T-cell (primary cell): Measurements from ENCODE around the gene SH2D2A. TPM values are rescaled to one million over a fixed set of nuclear protein-coding genes. Genes with fewer than 3 reads are reported as not detected.

Experiments
- ATAC-seq, 4 experiments: fragments of 200-7000 bp in 3 of 4; fragments of 150-1000 bp in 1 of 4; cut with Tn5 transposase; replicated peaks in 1 of 4; 1 replicate in 3 of 4; 2 replicates in 1 of 4; pipeline ENCODE4 v1.10.0; 2021; ENCODE audit warnings: moderate library complexity in 3 of 4, mild to moderate bottlenecking in 2 of 4, moderate number of reproducible peaks in 1 of 4
- CTCF ChIA-PET, 2 donors: fragments of 300-600 bp; sonication (Branson Sonifier 250); formaldehyde crosslinking; loops; one replicate each; lab custom pipeline; 2022; ENCODE audit warnings: antibody characterized with exemption in 2 of 2; lab: Charles Lee
- POLR2A ChIA-PET, 2 donors: fragments of 300-600 bp; sonication (Branson Sonifier 250); formaldehyde crosslinking; loops; one replicate each; lab custom pipeline; 2022; ENCODE audit warnings: antibody characterized with exemption in 2 of 2; lab: Charles Lee
- DNase-seq, 35 experiments: peaks; one replicate each; pipeline versions ENCODE4 v3.0.0 to v3.0.0-alpha.2; 2013 to 2023
- H3K27ac ChIP-seq: one replicate; pipeline ENCODE4 v1.5.1; 2013; ENCODE audit warnings: low read length
- H3K27me3 ChIP-seq, 2 experiments: replicated peaks in 1 of 2; 1 replicate in 1 of 2; 2 replicates in 1 of 2; pipeline versions ENCODE4 v1.6.1 to v1.7.0; 2013; ENCODE audit warnings: low read length in 1 of 2, mixed read lengths in 1 of 2; ENCODE audit not compliant: control insufficient read depth in 2 of 2, insufficient read depth in 2 of 2; ENCODE audit errors: extremely low read depth in 1 of 2
- H3K36me3 ChIP-seq, 2 donors: 1 replicate in 1 of 2; 2 replicates in 1 of 2; pipeline versions ENCODE4 v1.6.1 to v1.7.0; 2013; ENCODE audit warnings: low read length in 1 of 2; ENCODE audit not compliant: control insufficient read depth in 2 of 2, insufficient read depth in 1 of 2; ENCODE audit errors: extremely low read depth in 1 of 2
- H3K4me1 ChIP-seq, 2 experiments: 1 replicate in 1 of 2; 2 replicates in 1 of 2; pipeline versions ENCODE4 v1.6.1 to v1.7.0; 2013; ENCODE audit warnings: low read length in 2 of 2, mixed read lengths in 1 of 2; ENCODE audit not compliant: insufficient read depth in 2 of 2, control insufficient read depth in 1 of 2; ENCODE audit errors: extremely low read depth in 1 of 2
- H3K4me3 ChIP-seq, 2 donors: 1 replicate in 1 of 2; 2 replicates in 1 of 2; pipeline versions ENCODE4 v1.5.1 to v1.7.0; 2013; ENCODE audit warnings: mild to moderate bottlenecking in 2 of 2, low read length in 1 of 2, moderate library complexity in 1 of 2; ENCODE audit not compliant: control insufficient read depth in 1 of 2; ENCODE audit errors: extremely low read depth in 1 of 2
- H3K9me3 ChIP-seq: 2 replicates; pipeline ENCODE4 v1.7.0; 2013
- H3K27ac Mint-ChIP-seq, 2 donors: one replicate each; pipeline ENCODE4 v1.8.0; 2020 to 2021; ENCODE audit warnings: mild to moderate bottlenecking in 2 of 2, mixed read lengths in 2 of 2
- H3K27me3 Mint-ChIP-seq, 2 donors: one replicate each; pipeline ENCODE4 v1.8.0; 2021 to 2022; ENCODE audit warnings: mixed read lengths in 2 of 2
- H3K36me3 Mint-ChIP-seq: one replicate; pipeline ENCODE4 v1.8.0; 2021; ENCODE audit warnings: mixed read lengths
- H3K4me1 Mint-ChIP-seq, 3 donors: one replicate each; pipeline ENCODE4 v1.8.0; 2020 to 2022; ENCODE audit warnings: mixed read lengths in 3 of 3, mild to moderate bottlenecking in 1 of 3
- H3K4me3 Mint-ChIP-seq, 3 donors: one replicate each; pipeline ENCODE4 v1.8.0; 2020 to 2022; ENCODE audit warnings: mild to moderate bottlenecking in 3 of 3, mixed read lengths in 3 of 3, moderate library complexity in 3 of 3
- H3K9me3 Mint-ChIP-seq, 3 donors: one replicate each; pipeline ENCODE4 v1.8.0; 2020 to 2022; ENCODE audit warnings: mixed read lengths in 3 of 3
- WGBS: methylation state at CpG from one replicate; pipeline ENCODE4 v1.1.5; 2013; ENCODE audit warnings: missing lambda C conversion rate; ENCODE audit not compliant: insufficient coverage; 5-methylcytosine and 5-hydroxymethylcytosine counted together
- total RNA-seq, 35 experiments: library from RNA in 6 of 35; stranded (reverse) in 6 of 35; fragments of 120-200 nt in 1 of 35; gene quantifications; one replicate each; pipeline versions ENCODE4 v1.2.1 to v1.2.4 and lab custom pipeline; 2013 to 2026

SH2D2A gene
- total RNA-seq, 5 donors from 2014 or later (not counting 1 experiment from before 2014, with no cell fraction given), result 42.8 to 110 (median 66.8) TPM

- DNase-seq (no peak), ATAC-seq (no peak)
- peaks cover 0 to 39% of the 10 kb centered on the region in 2 experiments for H3K4me1 ChIP-seq
- H3K36me3 ChIP-seq, result peaks cover 7 to 36% of the 10 kb centered on the region in 2 donors
- H3K27me3 ChIP-seq, result no peaks in the 10 kb centered on the region
- Mint-ChIP-seq H3K36me3 (peaks cover 23% of the 10 kb centered on the region), H3K9me3 (no peaks in the 10 kb centered on the region), H3K4me1 (peaks cover 25 to 46% (median 35%) of the 10 kb centered on the region in 3 donors), H3K27ac (peak overlapping the region; percentile 65 to 74), H3K27me3 (no peaks in the 10 kb centered on the region), H3K4me3 (no peak overlapping the region)
- ChIA-PET POLR2A (no interaction called here), CTCF (no interaction called here)
- no CpG with 5 or more reads among the region's 3 CpGs for WGBS
- H3K27ac ChIP-seq, result no peak overlapping the region
- H3K4me3 ChIP-seq, result no peak overlapping the region
- H3K9me3 ChIP-seq, result no peaks in the 10 kb centered on the region
Observed at GRCh38 chr1:156805766-156806511, 10.7 kb downstream of the SH2D2A start.

GRCh38 chr1:156804572-156805243 is 11.9 kb downstream of the SH2D2A start:
- H3K4me3 Mint-ChIP-seq, result no peak overlapping the region
- no peaks in the 10 kb centered on the region for H3K9me3 ChIP-seq
- no peaks in the 10 kb centered on the region for H3K27me3 ChIP-seq
- H3K4me1 ChIP-seq, result peaks cover 0 to 38% of the 10 kb centered on the region in 2 experiments
- 75% methylated on average over 5 of the region's 6 CpGs for WGBS
- H3K9me3 Mint-ChIP-seq, result no peaks in the 10 kb centered on the region
- no peak overlapping the region for H3K27ac ChIP-seq
- ChIA-PET CTCF (no interaction called here), POLR2A (interaction anchor here in 1 of 2 donors (0.6 kb wide), 2 partner anchors 30 to 1469 kb away, joined by 3 to 5 read pairs; no protein-coding TSS in a partner anchor)
- no peak for DNase-seq
- peaks cover 25 to 51% (median 39%) of the 10 kb centered on the region in 3 donors for H3K4me1 Mint-ChIP-seq
- H3K4me3 ChIP-seq, result no peak overlapping the region
- peaks cover 29% of the 10 kb centered on the region for H3K36me3 Mint-ChIP-seq
- peak in 1 of 4 experiments; percentile 11 for ATAC-seq
- H3K36me3 ChIP-seq, result peaks cover 6 to 40% of the 10 kb centered on the region in 2 donors
- peak overlapping the region; percentile 54 to 68 for H3K27ac Mint-ChIP-seq
- no peaks in the 10 kb centered on the region for H3K27me3 Mint-ChIP-seq

- no peak overlapping the region for H3K4me3 ChIP-seq
- ChIA-PET CTCF (no interaction called here), POLR2A (no interaction called here)
- Mint-ChIP-seq H3K4me3 (no peak overlapping the region), H3K9me3 (no peaks in the 10 kb centered on the region), H3K27me3 (no peaks in the 10 kb centered on the region), H3K36me3 (peaks cover 28% of the 10 kb centered on the region), H3K4me1 (peaks cover 25 to 47% (median 37%) of the 10 kb centered on the region in 3 donors), H3K27ac (peak overlapping the region; percentile 54 to 68)
- 95% methylated on average over 3 of the region's 3 CpGs for WGBS
- peaks cover 0 to 33% of the 10 kb centered on the region in 2 experiments for H3K4me1 ChIP-seq
- no peak for DNase-seq
- no peaks in the 10 kb centered on the region for H3K27me3 ChIP-seq
- no peaks in the 10 kb centered on the region for H3K9me3 ChIP-seq
- ATAC-seq, result peak in 1 of 4 experiments; percentile 9
- no peak overlapping the region for H3K27ac ChIP-seq
- H3K36me3 ChIP-seq, result peaks cover 6 to 44% of the 10 kb centered on the region in 2 donors
Observed at GRCh38 chr1:156804026-156804425, 12.6 kb downstream of the SH2D2A start.

GRCh38 chr1:156803086-156803851 is 13.4 kb downstream of the SH2D2A start:
- DNase-seq (no peak), ATAC-seq (no peak)
- WGBS, result 82% methylated on average over 7 of the region's 13 CpGs
- Histone ChIP-seq H3K4me1 (peaks cover 0 to 25% of the 10 kb centered on the region in 2 experiments), H3K4me3 (no peak overlapping the region), H3K36me3 (peaks cover 8 to 41% of the 10 kb centered on the region in 2 donors), H3K27me3 (no peaks in the 10 kb centered on the region), H3K27ac (no peak overlapping the region), H3K9me3 (no peaks in the 10 kb centered on the region)
- ChIA-PET CTCF (interaction anchor here (0.6 to 1.0 kb wide), 3 partner anchors 10 to 56 kb away, joined by 3 read pairs; no protein-coding TSS in a partner anchor), POLR2A (no interaction called here)
- Mint-ChIP-seq H3K4me3 (no peak overlapping the region), H3K36me3 (peaks cover 23% of the 10 kb centered on the region), H3K4me1 (peaks cover 22 to 41% (median 31%) of the 10 kb centered on the region in 3 donors), H3K9me3 (no peaks in the 10 kb centered on the region), H3K27me3 (no peaks in the 10 kb centered on the region), H3K27ac (peak overlapping the region; percentile 42 to 43)

- peaks cover 19% of the 10 kb centered on the region for H3K36me3 Mint-ChIP-seq
- no peak for DNase-seq
- Histone ChIP-seq H3K36me3 (peaks cover 12 to 44% of the 10 kb centered on the region in 2 donors), H3K27me3 (no peaks in the 10 kb centered on the region), H3K4me3 (no peak overlapping the region), H3K27ac (no peak overlapping the region), H3K9me3 (no peaks in the 10 kb centered on the region), H3K4me1 (peaks cover 0 to 17% of the 10 kb centered on the region in 2 experiments)
- no peaks in the 10 kb centered on the region for H3K27me3 Mint-ChIP-seq
- peak overlapping the region; percentile 20 to 29 for H3K27ac Mint-ChIP-seq
- POLR2A ChIA-PET, result no interaction called here
- 96% methylated on average over 4 of the region's 8 CpGs for WGBS
- CTCF ChIA-PET, result interaction anchor here (0.6 to 1.4 kb wide), 3 partner anchors 12 to 57 kb away, joined by 3 read pairs; no protein-coding TSS in a partner anchor
- H3K4me1 Mint-ChIP-seq, result peaks cover 15 to 33% (median 23%) of the 10 kb centered on the region in 3 donors
- no peak for ATAC-seq
- no peak overlapping the region for H3K4me3 Mint-ChIP-seq
- no peaks in the 10 kb centered on the region for H3K9me3 Mint-ChIP-seq
Observed at GRCh38 chr1:156802421-156802935, 14.2 kb downstream of the SH2D2A start.
